OCI-LY1 (cell line): ENCODE data around the gene RANBP1.

Experiments
- H2AFZ ChIP-seq: fragments of 200-600 bp; sonication (generic), shearing (Covaris generic); 2 replicates; pipeline ENCODE4 v1.6.0; 2014; ENCODE audit warnings: antibody characterized with exemption, mild to moderate bottlenecking, low read length
- H3F3A ChIP-seq: fragments of 200-600 bp; sonication (generic), shearing (Covaris generic); 2 replicates; pipeline ENCODE4 v1.6.0; 2014; ENCODE audit warnings: mild to moderate bottlenecking, antibody characterized with exemption, low read length, moderate library complexity; ENCODE audit not compliant: insufficient read depth
- H3K27ac ChIP-seq: fragments of 200-600 bp; sonication (generic); 2 replicates; pipeline ENCODE4 v1.5.1; 2014; ENCODE audit warnings: low read length, mixed run types, mild to moderate bottlenecking, low read depth; ENCODE audit not compliant: poor library complexity, severe bottlenecking
- H3K27me3 ChIP-seq: fragments of 200-600 bp; sonication (generic); 2 replicates; pipeline ENCODE4 v1.6.0; 2014; ENCODE audit warnings: antibody characterized with exemption, mild to moderate bottlenecking, low read length, moderate library complexity; ENCODE audit not compliant: insufficient read depth
- H3K36me3 ChIP-seq: fragments of 200-600 bp; sonication (generic); 2 replicates; pipeline ENCODE4 v1.6.1; 2014; ENCODE audit warnings: mild to moderate bottlenecking, antibody characterized with exemption, low read length, moderate library complexity, mixed read lengths; ENCODE audit not compliant: insufficient read depth
- H3K4me1 ChIP-seq: fragments of 200-600 bp; sonication (generic); 2 replicates; pipeline ENCODE4 v1.5.1; 2014; ENCODE audit warnings: mild to moderate bottlenecking, low read length, moderate library complexity; ENCODE audit not compliant: insufficient read depth, severe bottlenecking
- H3K4me2 ChIP-seq: fragments of 200-600 bp; sonication (generic), shearing (Covaris generic); 2 replicates; pipeline ENCODE4 v1.6.1; 2014; ENCODE audit warnings: low read length
- H3K4me3 ChIP-seq: fragments of 200-600 bp; sonication (generic); 2 replicates; pipeline ENCODE4 v1.5.1; 2014; ENCODE audit warnings: low read length, low read depth, mild to moderate bottlenecking, mixed read lengths; ENCODE audit not compliant: poor library complexity, severe bottlenecking
- H3K79me2 ChIP-seq: fragments of 200-600 bp; shearing (Covaris generic); 2 replicates; pipeline ENCODE4 v1.6.1; 2016; ENCODE audit warnings: mixed run types, low read length, mixed read lengths; ENCODE audit not compliant: insufficient read depth
- H3K9ac ChIP-seq: fragments of 200-600 bp; sonication (generic), shearing (Covaris generic); 2 replicates; pipeline ENCODE4 v1.6.1; 2014; ENCODE audit warnings: mild to moderate bottlenecking, low read length, mixed read lengths
- H3K9me2 ChIP-seq: fragments of 200-600 bp; sonication (generic), shearing (Covaris generic); 2 replicates; pipeline ENCODE4 v1.6.1; 2014; ENCODE audit warnings: low read depth, mild to moderate bottlenecking, low read length, mixed read lengths
- H3K9me3 ChIP-seq: fragments of 200-600 bp; shearing (Covaris generic); 2 replicates; pipeline ENCODE4 v1.6.1; 2014; ENCODE audit warnings: low read length, mixed read lengths
- H4K20me1 ChIP-seq: fragments of 200-600 bp; sonication (generic), shearing (Covaris generic); 2 replicates; pipeline ENCODE4 v1.6.0; 2016; ENCODE audit warnings: mild to moderate bottlenecking, low read length; ENCODE audit not compliant: insufficient read depth
- CTCF ChIP-seq: fragments of 200-600 bp; sonication (generic), shearing (Covaris generic); IDR thresholded peaks from 2 replicates; pipeline ENCODE4 v1.5.1; 2017; ENCODE audit warnings: mild to moderate bottlenecking, antibody characterized with exemption, low read length, moderate library complexity, mixed read lengths
- EZH2 ChIP-seq: fragments of 200-600 bp; sonication (generic), shearing (Covaris generic); IDR thresholded peaks from 2 replicates; pipeline ENCODE4 v1.8.0; 2017; ENCODE audit warnings: borderline replicate concordance, mixed run types, mild to moderate bottlenecking, antibody characterized with exemption, low read length, moderate library complexity, mixed read lengths

RANBP1 gene

GRCh38 chr22:20099099-20099711, 16.7 kb upstream of the RANBP1 start:
- Histone ChIP-seq H3K27me3 (no peaks in the 10 kb centered on the region), H3K36me3 (peaks cover 88% of the 10 kb centered on the region), H4K20me1 (no peaks in the 10 kb centered on the region), H3K9ac (no peak overlapping the region), H3F3A (no peaks in the 10 kb centered on the region), H3K4me3 (no peak overlapping the region), H3K4me2 (no peak overlapping the region), H3K27ac (no peak overlapping the region), H3K4me1 (no peaks in the 10 kb centered on the region), H3K9me2 (no peaks in the 10 kb centered on the region), H3K79me2 (no peaks in the 10 kb centered on the region), H3K9me3 (0 out of 2 replicates have a peak, but pooled peaks cover 3% of the 10 kb centered on the region), H2AFZ (no peak overlapping the region)
- TF ChIP-seq EZH2 (no peak), CTCF (no peak)

- Histone ChIP-seq H3K4me2 (no peak overlapping the region), H3K79me2 (no peaks in the 10 kb centered on the region), H3K27me3 (no peaks in the 10 kb centered on the region), H3K27ac (no peak overlapping the region), H2AFZ (no peak overlapping the region), H3K36me3 (peaks cover 84% of the 10 kb centered on the region), H3F3A (no peaks in the 10 kb centered on the region), H3K9ac (no peak overlapping the region), H3K9me2 (no peaks in the 10 kb centered on the region), H3K4me3 (no peak overlapping the region), H3K9me3 (0 out of 2 replicates have a peak, but pooled peaks cover 3% of the 10 kb centered on the region), H3K4me1 (no peaks in the 10 kb centered on the region), H4K20me1 (no peaks in the 10 kb centered on the region)
- TF ChIP-seq EZH2 (no peak), CTCF (no peak)
These were observed 14.3 kb upstream of the RANBP1 start for GRCh38 chr22:20101638-20102037.

- Histone ChIP-seq H3K4me1 (no peaks in the 10 kb centered on the region), H2AFZ (no peak overlapping the region), H3K9ac (no peak overlapping the region), H3K36me3 (peaks cover 84% of the 10 kb centered on the region), H3K27ac (no peak overlapping the region), H3K27me3 (no peaks in the 10 kb centered on the region), H3F3A (no peaks in the 10 kb centered on the region), H4K20me1 (no peaks in the 10 kb centered on the region), H3K9me2 (no peaks in the 10 kb centered on the region), H3K9me3 (no peaks in the 10 kb centered on the region), H3K4me2 (no peak overlapping the region), H3K4me3 (no peak overlapping the region), H3K79me2 (no peaks in the 10 kb centered on the region)
- TF ChIP-seq EZH2 (no peak), CTCF (no peak)
These were observed 13.6 kb upstream of the RANBP1 start for GRCh38 chr22:20102203-20102780.
